ENCODE data around the gene GMCL2.

DNA sequence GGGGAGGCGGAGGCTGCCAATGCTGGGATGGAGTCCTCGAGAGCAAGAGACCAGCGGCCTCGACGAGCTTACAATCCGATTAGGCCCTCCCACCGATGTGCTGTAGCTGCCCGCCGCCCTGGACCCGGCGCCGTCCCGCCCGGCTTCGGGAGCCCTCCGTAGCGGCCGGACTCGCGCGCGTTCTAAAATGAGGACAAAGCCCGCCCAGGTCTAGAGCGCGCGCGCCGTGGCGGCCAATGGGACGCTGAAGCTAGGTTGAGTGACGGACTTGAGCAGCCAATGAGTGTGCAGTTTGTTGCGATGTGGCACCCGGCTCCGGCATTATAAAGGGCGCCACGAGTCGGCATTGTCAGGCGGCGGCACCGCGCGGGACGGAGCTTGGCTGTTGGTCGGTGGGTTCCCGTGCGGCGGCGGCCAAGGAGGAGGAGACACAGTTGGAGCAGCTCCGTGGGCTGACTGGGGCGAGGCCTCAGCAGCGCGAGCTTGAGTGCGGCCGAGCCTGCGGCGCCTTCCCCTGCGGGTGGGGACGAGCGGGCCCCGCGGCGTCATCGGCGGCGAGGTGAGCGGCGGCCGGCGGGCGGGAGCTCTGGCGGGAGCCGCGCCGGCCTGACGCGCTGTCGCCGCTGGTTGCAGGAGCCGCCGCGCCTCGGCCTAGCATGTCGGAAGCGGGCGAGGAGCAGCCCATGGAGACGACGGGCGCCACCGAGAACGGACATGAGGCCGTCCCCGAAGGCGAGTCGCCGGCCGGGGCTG is 17.2 kb upstream of the GMCL2 start, which contains the start of gene HNRNPAB:
- no peak for TF ChIP-seq CTCF (IDR thresholded peaks at IDR 0.05)
- TF ChIP-seq POLR2AphosphoS5 (IDR thresholded peaks at IDR 0.05), result peak; percentile 99 to 100 (median 100)
- TF ChIP-seq POLR2A (IDR thresholded peaks at IDR 0.05), result peak; percentile 100

All from transverse colon (tissue), 4 donors.